ENCODE data around the gene SRMS.
A peak's percentile ranks its signal among the peaks of the same experiment; 100 is the strongest.

SRMS gene

GRCh38 chr20:63547725-63548480 is at the start of gene SRMS:
Gene SRMS (minus strand): TSS chr20:63547749. CDS start chr20:63547463, 286 bp downstream.
- Mint-ChIP-seq H3K4me1 (peaks cover 36% of the 10 kb centered on the region), H3K27me3 (peaks cover 38% of the 10 kb centered on the region), H3K4me3 (no peak within 1 kb of the TSS), H3K27ac (no peak within 1 kb of the TSS), H3K9me3 (no peaks in the 10 kb centered on the region)
- DNase-seq (no peak), ATAC-seq (no peak)

DNA sequence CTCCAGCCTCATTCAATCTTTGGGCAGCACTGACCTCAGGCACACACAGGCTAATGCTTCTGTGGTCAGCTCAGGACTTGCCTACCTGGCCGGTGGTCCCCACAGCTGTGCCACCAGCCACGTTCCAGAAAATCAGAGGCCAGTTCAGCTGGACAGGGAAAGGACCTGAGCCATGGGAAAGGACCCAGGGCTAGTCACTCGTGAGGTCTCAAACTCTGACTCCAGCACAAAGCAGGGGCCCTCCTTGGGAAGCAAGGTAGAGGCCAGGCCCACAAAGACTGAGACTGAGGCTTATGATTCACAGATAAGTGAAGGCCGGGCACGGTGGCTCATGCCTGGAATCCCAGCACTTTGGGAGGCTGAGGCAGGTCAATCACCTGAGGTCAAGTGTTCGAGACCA is 48.9 kb upstream of the SRMS start:
- Mint-ChIP-seq H3K9me3 (no peaks in the 10 kb centered on the region), H3K4me3 (no peak overlapping the region), H3K4me1 (no peaks in the 10 kb centered on the region)

GRCh38 chr20:63595416-63596127 is 48.0 kb upstream of the SRMS start:
- Mint-ChIP-seq H3K9me3 (no peaks in the 10 kb centered on the region), H3K27me3 (no peaks in the 10 kb centered on the region), H3K4me1 (no peaks in the 10 kb centered on the region), H3K4me3 (no peak overlapping the region), H3K27ac (no peak overlapping the region)
- DNase-seq (no peak), ATAC-seq (no peak)

More for the DNA sequence above, 48.9 kb upstream of the SRMS start:
- Mint-ChIP-seq H3K27me3 (no peaks in the 10 kb centered on the region), H3K27ac (no peak overlapping the region)
- ATAC-seq (no peak), DNase-seq (no peak)

- no peak overlapping the region for H3K4me3 Mint-ChIP-seq
- no peaks in the 10 kb centered on the region for H3K9me3 Mint-ChIP-seq
- H3K27me3 Mint-ChIP-seq = no peaks in the 10 kb centered on the region
- no peak overlapping the region for H3K27ac Mint-ChIP-seq
- ATAC-seq (no peak), DNase-seq (no peak)
- H3K4me1 Mint-ChIP-seq = no peaks in the 10 kb centered on the region
Measured at GRCh38 chr20:63594043-63594561, 46.6 kb upstream of the SRMS start.

GRCh38 chr20:63592661-63593060 is 45.1 kb upstream of the SRMS start:
- Mint-ChIP-seq H3K27ac (no peak overlapping the region), H3K4me1 (peaks cover 10% of the 10 kb centered on the region), H3K27me3 (no peaks in the 10 kb centered on the region), H3K4me3 (no peak overlapping the region), H3K9me3 (no peaks in the 10 kb centered on the region)
- DNase-seq = no peak
- no peak for ATAC-seq

- H3K4me3 Mint-ChIP-seq = no peak overlapping the region
- H3K27ac Mint-ChIP-seq = no peak overlapping the region
- peaks cover 17% of the 10 kb centered on the region for H3K4me1 Mint-ChIP-seq
- ATAC-seq (no peak), DNase-seq (no peak)
- no peaks in the 10 kb centered on the region for H3K27me3 Mint-ChIP-seq
- H3K9me3 Mint-ChIP-seq = no peaks in the 10 kb centered on the region
Measured at GRCh38 chr20:63591786-63592355, 44.3 kb upstream of the SRMS start.

DNA sequence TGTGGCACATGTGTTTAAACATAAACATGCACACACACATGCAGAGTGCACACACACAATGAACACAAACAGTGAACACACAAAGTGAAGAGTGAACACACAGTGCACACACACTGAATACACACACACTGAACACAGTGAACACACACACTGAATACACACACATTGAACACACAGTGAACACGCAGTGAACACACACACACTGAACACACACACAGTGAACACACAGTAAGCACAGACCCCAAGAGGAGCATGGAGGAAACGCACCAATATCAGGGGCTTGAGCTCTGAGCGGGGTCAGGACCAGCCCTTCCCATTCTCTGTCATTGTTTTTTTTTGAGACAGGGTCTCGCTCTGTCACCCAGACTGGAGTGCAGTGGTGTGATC is 43.6 kb upstream of the SRMS start:
- H3K4me3 Mint-ChIP-seq = no peak overlapping the region
- ATAC-seq = no peak
- H3K27me3 Mint-ChIP-seq = peaks cover under 1% of the 10 kb centered on the region
- no peaks in the 10 kb centered on the region for H3K9me3 Mint-ChIP-seq
- no peak for DNase-seq
- no peak overlapping the region for H3K27ac Mint-ChIP-seq
- H3K4me1 Mint-ChIP-seq = peaks cover 17% of the 10 kb centered on the region

DNA sequence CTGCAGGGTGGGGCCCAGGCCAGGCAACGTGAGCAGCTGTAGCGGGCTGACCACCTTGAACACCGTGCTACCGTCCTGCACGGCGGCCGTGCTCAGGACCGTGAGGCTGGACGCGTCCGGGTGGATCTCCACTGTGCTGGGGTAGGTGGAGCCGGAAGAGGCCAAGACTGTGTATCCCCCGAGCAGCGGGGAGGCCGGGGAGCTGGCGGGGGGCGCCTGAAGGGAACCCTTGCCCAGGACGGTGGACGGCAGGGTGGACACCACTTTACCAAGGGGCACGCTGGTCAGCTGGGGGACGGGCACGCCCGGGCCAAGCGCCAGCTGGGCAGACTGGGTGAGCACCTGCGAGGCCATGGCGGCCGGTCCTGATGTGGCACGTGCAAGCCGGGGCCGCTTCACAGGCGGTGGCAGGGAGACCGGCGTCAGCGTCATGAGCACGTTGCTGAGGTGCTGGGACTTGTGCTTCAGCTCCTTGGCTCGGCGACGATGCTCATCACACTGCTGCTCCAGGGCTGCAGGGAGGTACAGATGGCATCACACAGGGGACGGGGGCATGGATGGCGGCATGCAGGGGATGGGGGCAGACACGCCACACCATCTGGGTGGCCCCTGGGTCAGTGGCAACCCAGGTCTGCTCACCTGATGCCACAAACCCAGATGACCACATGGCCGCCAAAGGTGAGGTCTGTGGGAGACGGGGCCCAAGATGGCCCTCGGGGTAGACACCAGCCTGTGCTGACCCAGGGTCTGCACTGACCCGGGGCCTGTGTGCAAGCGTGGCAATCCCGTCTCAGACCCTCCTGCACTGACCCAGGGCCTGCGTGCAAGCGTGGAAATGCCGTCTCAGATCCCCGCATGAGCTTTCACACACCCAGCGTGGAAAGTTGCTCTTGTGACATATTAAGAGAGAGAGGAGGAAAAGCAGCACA is 42.9 kb upstream of the SRMS start:
- Mint-ChIP-seq H3K4me1 (peaks cover 17% of the 10 kb centered on the region), H3K27ac (peak overlapping the region in 1 of 2 donors; percentile 71)

DNA sequence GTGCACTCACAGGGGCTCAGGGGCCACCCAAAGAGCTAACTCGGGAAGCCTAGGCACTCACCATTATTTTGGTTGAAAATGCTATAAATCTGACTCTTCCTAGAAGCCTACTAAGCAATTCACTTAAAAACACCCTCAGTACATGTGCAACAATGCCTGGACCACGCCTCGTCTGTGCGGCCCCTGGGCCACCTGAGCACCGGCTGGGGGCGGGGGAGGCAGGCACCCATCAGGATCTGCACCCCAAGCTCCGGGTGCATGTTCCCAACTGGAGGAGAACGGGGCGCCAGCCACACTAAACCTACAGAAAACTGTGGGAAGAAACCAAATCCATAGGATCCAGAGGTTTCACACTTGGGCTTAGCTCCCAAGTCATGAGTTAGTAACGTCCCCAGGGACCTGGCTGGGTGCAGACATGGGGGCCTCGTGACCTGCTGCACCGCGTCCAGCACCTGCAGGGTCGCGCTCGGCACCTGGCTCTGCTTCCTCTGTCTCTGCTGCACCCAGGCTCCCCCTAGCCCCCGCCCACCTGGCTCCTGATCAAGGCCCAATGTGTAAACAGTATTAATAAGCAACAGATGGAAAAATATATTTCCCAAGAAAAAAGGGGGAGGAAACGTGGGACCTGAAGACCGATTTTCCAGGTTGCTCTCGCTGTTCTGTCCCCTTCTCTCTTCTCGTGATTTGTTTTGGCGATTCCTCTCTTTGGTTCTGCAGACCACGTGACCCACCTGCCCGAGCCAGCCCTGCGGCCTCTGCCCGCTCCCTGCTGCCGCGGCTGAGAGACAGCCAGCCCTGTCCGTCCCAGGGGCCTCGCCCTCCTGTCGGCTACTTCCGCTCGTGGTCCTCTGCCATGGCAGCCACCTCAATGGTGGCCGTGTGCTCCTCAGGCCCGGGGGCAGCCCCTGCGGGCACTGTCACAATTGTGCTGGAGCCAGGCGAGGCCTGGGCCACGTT is 42.0 kb upstream of the SRMS start:
- no peak overlapping the region for H3K4me3 Mint-ChIP-seq
- no peaks in the 10 kb centered on the region for H3K9me3 Mint-ChIP-seq
- H3K27me3 Mint-ChIP-seq = peaks cover 8% of the 10 kb centered on the region
- ATAC-seq (no peak), DNase-seq (no peak)
- H3K27ac Mint-ChIP-seq = peak overlapping the region in 1 of 2 donors; percentile 71
- peaks cover 17% of the 10 kb centered on the region for H3K4me1 Mint-ChIP-seq

More for the DNA sequence above, 42.9 kb upstream of the SRMS start:
- H3K9me3 Mint-ChIP-seq = no peaks in the 10 kb centered on the region
- no peak for DNase-seq
- H3K27me3 Mint-ChIP-seq = peaks cover 7% of the 10 kb centered on the region
- no peak overlapping the region for H3K4me3 Mint-ChIP-seq
- ATAC-seq = no peak

GRCh38 chr20:63588641-63589041 is 41.1 kb upstream of the SRMS start:
- H3K27ac Mint-ChIP-seq = peak overlapping the region in 1 of 2 donors; percentile 54
- ATAC-seq (no peak), DNase-seq (no peak)
- no peak overlapping the region for H3K4me3 Mint-ChIP-seq
- H3K9me3 Mint-ChIP-seq = no peaks in the 10 kb centered on the region
- H3K27me3 Mint-ChIP-seq = peaks cover 8% of the 10 kb centered on the region
- H3K4me1 Mint-ChIP-seq = peaks cover 17% of the 10 kb centered on the region

- Mint-ChIP-seq H3K27me3 (peaks cover 8% of the 10 kb centered on the region), H3K27ac (peak overlapping the region in 1 of 2 donors; percentile 62), H3K4me1 (peaks cover 17% of the 10 kb centered on the region), H3K9me3 (no peaks in the 10 kb centered on the region), H3K4me3 (no peak overlapping the region)
- DNase-seq (no peak), ATAC-seq (no peak)
Measured at GRCh38 chr20:63587776-63588591, 40.4 kb upstream of the SRMS start.

- Mint-ChIP-seq H3K27me3 (peaks cover 8% of the 10 kb centered on the region), H3K4me1 (peaks cover 17% of the 10 kb centered on the region), H3K27ac (no peak overlapping the region), H3K4me3 (no peak overlapping the region), H3K9me3 (no peaks in the 10 kb centered on the region)
- no peak for DNase-seq
- ATAC-seq = no peak
Measured at GRCh38 chr20:63587256-63587655, 39.7 kb upstream of the SRMS start.

DNA sequence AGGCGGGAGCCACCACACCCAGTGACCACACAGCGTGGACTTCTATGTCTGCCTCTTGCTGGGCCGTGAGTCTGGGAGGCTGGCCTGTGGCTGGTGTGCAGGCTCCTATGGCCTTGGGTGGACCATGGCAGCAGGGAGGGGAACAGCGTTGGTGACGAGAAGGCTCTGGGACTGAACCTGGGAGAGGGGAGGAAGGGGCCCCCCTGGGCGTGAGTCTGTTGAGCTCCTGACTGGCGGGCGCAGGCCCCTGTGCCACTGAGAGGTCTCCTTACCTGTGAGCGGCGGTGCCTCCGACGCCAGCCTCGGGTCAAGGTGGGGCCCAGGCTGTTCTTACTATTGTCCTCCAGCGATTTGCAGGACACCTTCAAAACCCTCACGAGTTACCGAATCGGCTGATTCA is 39.2 kb upstream of the SRMS start:
- peaks cover 17% of the 10 kb centered on the region for H3K4me1 Mint-ChIP-seq
- no peak overlapping the region for H3K4me3 Mint-ChIP-seq
- H3K27ac Mint-ChIP-seq = no peak overlapping the region
- DNase-seq (no peak), ATAC-seq (no peak)
- peaks cover 8% of the 10 kb centered on the region for H3K27me3 Mint-ChIP-seq
- no peaks in the 10 kb centered on the region for H3K9me3 Mint-ChIP-seq

Data from stimulated activated naive CD8-positive, alpha-beta T cell treated with anti-CD3 and anti-CD28 coated beads, Interleukin-15, amount 100 ng/mL, for 72 hours (primary cell).